HG02970 (cell line): ENCODE data around the gene CDH13.

Experiments used
- ATAC-seq: cut with Tn5 transposase; IDR thresholded peaks from one replicate; pipeline ENCODE4 v1.9.1; 2021; ENCODE audit warnings: mild to moderate bottlenecking, moderate library complexity, moderate number of reproducible peaks; ENCODE audit not compliant: unreplicated experiment, low FRiP score

The CDH13 gene

GRCh38 chr16:83253521-83253920, 626.8 kb downstream of the CDH13 start:
- ATAC-seq = no peak

DNA sequence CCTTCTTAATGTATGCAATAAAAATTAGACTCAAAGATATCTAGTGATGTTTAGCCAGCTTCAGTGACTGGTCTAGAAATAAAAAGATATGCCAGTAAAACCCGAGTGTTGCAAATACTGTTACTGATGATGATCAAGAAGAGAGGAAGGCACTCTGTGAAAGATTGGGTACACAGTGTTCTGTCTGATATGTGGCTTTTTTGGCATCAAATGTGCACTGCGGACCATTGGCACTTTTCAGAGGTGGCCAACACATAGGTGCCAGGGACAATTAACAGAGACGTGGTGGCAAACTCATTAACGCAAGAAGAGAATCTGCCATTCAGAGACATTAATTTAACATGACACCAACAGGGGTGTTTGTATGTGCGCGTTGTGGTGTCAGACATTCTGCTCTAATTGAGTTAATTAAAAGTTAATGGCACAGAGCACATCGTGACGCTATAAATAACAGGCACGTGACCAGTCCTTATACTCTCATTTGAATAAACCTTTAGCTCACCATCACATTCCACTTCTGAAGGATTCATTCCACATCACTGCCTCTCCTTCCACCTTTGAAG, 631.7 kb downstream of the CDH13 start:
- no peak for ATAC-seq

DNA sequence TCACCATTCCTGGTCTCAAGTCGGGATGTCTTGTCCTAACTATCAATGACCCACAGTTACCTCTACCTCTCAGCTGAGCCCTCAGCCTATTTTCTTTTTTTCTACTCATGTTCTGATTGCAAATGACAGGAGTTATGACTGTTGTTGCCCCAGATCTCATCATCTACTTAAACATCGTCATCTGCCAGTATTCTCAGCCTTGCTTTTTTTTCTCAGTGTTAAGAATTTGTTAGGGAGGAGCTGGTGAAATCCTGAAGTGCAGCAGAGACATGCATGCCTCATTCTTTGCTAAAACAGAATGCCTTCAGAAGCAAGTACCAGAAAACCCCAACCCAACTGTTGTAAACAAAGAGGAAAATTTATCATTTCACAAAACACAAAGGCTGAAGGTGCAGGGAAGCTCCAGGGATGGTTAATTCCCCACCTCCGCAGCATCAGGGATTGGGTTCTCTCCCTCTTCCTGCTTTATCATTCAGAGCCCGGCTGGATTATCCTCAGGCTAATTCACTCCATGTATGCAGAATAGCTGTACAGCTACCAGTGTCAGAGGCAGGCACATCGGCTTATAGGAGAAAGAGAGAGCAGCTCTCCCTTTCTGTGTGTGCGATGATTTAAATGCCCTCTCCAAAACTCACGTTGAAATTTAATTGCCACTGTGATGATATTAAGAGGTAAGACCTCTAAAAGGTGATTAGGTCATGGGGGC, 640.2 kb downstream of the CDH13 start:
- ATAC-seq = no peak

GRCh38 chr16:83268169-83268568, 641.4 kb downstream of the CDH13 start:
- ATAC-seq = no peak

GRCh38 chr16:83269048-83269447, 642.3 kb downstream of the CDH13 start:
- ATAC-seq = no peak

- ATAC-seq = no peak
These were observed 642.8 kb downstream of the CDH13 start for GRCh38 chr16:83269541-83269940.

DNA sequence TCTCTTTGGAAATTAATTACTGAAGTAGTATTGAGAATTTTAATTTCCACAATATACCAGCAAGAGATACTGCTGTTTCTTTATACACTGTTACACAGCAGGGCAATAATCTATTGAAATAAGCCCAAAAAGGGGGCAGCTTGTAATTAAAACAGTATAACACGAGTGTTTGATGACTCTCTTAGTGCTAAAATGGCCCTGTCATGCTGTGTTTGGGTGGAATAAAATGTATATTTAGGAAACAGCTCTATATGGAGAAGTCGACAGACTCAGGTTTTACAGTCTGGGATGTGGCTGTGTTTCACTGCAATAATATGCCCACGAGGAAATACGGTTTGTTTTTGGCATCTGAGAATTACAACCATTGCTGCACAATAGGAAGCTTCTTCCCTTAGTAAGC, 643.3 kb downstream of the CDH13 start:
- ATAC-seq = no peak

- no peak for ATAC-seq
These were observed 643.9 kb downstream of the CDH13 start for GRCh38 chr16:83270640-83271039.

DNA sequence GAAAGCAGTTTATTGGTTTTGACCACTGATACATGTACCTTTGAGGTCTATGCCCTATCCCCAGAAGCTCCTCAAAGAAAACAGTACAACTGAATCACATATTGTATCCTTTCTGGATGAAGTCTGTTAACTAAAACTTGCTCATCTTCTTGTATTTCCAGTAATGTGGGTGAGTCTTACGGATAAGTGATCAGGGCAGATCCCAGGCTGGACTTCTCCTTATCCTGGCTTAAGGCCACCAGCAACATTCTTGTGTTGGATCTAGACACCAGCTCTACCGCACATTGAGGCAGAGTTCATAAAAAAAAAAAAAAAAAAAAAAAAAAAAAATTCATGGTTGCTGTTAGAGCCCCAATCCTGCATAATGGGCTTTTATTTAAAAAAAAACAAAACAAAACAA, 644.4 kb downstream of the CDH13 start:
- no peak for ATAC-seq

DNA sequence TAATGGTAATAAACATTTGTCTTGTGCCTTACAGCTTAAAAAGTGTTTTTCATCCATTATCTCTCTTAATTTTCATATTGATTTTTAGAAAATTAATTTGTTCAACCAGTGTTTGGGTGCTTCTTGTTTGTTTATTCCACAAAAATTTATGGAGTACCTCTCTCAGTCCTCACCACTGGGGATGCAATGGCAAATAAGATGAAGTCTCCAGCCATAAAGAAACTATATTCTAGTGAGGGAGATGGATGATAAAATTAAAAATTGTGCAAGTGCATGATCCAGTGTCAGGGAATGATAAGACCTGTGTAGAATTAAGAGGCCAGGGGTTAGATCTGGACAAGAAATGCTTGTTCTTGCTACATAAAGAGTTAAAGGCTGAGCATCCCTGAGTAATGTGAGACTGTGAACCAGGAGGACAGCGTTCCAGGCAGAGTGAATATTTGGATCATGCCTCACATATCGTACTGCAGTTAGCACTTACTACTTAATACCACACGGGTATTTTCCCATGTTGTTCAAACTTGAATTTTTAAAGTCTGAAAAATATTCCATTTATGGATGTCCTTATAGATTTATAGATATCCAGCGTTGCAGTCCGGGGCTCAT, 645.3 kb downstream of the CDH13 start:
- no peak for ATAC-seq

GRCh38 chr16:83272843-83273242, 646.1 kb downstream of the CDH13 start:
- ATAC-seq = no peak

- no peak for ATAC-seq
These were observed 646.9 kb downstream of the CDH13 start for GRCh38 chr16:83273504-83274173.

DNA sequence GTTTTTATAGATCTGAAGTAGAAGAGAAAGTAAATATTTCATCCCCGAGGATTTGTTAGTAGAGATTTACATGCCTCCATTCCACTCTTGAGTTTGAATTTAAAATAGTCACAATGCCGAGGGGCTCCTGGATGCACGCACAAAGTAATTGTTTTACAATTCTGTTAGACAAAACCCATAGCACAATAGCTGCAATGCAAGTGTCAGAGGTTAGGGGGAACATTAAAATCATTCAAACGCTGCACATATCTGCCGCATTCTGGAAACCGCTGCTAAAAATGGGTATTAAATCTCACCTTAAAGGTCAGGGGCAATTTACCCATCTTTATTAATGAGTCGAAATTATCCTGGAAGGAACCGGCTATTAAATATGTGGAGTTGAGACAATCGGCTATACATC, 652.5 kb downstream of the CDH13 start:
- no peak for ATAC-seq

GRCh38 chr16:83285921-83286320, 659.2 kb downstream of the CDH13 start:
- ATAC-seq = no peak

DNA sequence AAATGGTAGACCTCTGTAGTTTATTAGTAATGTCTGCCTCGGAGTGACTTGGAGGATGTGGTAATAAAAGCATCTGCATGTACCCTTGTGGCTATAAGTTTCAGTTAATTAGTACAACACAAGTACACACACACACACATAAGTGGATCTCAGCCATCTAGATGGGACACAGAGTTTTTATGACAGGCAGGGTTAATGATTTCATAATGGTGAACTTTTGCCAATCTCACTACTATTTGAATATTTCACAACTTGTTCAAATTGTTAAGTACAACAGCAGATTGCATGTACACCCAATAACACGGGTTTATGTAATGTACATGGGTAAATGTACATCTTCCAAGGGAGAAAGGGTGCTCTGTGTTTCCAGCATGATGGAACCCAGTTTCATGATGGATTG, 669.7 kb downstream of the CDH13 start:
- no peak for ATAC-seq

DNA sequence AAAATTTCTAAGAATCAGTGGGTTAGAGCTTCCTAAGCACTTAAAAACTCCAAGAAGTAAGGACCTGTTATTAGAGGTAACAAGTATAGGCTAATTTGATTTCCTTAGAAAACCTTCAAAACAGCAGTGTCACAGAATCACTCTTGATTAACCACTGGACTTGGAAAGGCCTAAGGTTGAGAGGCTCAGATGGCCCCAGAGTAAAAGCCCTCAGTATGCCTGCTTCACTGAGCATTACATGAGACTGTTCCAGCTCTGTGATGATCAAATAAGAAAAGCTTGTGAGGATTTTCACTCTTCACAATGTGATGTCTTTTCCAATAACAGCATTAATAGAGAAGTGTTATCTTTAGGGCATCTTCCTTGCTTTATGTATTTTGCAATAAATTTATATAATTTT, 671.8 kb downstream of the CDH13 start:
- no peak for ATAC-seq

DNA sequence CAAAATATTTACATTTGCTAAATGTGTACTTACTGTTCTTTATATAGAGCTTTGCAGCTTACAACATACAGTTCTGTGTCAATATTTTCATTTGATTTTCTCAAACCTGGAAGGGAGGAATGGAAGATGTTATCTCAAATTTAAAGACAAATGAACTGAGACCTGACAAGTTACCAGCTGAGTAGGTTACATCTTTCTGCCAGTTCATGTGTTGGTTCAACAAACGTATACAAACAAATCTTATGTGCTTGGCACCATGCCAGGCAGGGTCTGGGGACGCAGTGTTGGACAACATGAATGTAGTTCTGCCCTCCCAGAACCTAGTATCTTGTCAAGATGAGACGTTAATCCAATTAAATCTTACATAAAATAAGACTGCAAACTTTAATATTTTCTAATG, 673.6 kb downstream of the CDH13 start:
- ATAC-seq = no peak

GRCh38 chr16:83301971-83302370, 675.2 kb downstream of the CDH13 start:
- no peak for ATAC-seq

- no peak for ATAC-seq
These were observed 676.1 kb downstream of the CDH13 start for GRCh38 chr16:83302853-83303252.

DNA sequence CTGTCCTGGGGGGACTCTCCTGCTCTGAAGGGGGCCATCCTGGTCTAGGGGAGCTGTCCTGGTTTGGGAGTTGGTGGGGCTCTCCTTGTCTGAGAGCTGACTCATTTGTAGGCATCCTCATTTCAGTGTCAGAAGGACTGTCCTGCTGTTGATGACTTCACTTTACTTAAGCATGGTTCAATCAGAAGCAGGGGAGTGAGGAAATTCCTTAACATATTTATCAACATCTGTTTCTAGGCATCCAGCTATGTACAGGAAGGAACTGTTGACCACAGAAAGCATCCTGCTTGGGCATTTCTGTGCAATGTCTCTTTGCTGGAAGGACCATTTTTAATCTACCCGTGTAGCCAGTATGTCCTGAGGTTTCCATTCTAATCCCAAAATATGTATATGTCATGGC, 678.3 kb downstream of the CDH13 start:
- no peak for ATAC-seq

DNA sequence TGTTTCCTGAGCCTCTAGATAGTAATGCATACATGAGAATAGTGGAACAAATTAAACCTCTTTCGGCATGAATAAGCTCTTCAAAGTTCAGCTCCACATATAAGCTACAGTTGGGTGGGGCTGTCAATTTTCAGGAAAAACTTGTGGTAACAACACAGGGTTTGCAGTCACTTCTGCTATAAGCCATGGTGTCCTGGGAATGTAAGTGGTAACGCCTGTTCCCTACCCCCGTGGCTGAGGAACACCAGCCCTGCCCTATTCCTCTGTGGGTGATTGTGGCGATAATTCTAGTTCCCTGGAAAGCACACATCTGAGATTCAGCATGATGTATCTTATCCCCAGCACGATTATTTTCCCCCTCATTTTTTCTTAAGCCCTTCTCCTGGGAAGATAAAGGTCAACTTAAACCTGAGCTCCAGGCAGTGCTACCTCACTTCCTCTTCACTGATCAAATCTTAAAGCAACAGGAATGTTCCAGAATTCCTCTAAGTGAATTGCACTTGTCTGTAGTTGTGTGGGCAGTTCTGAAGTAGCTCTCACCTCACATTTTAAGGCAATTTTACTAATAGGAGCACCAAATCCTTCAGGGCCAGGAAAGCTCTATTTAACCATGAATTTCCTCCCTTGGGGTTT, 680.3 kb downstream of the CDH13 start:
- ATAC-seq = no peak
